AG04450 (cell line): Measurements from ENCODE around the gene WDR20. TPM values are rescaled to one million over a fixed set of nuclear protein-coding genes. Genes with fewer than 3 reads are reported as not detected.

ENCODE experiments used
- CTCF ChIA-PET: fragments of 300-600, 350-600 bp; formaldehyde crosslinking; extraction: SDS; loops from one replicate; lab custom pipeline; 2022; ENCODE audit warnings: antibody characterized with exemption, inconsistent platforms; lab: Charles Lee
- POLR2A ChIA-PET: fragments of 350-600 bp; formaldehyde crosslinking; extraction: SDS; loops from one replicate; lab custom pipeline; 2021; ENCODE audit warnings: antibody characterized with exemption, inconsistent platforms; lab: Yijun Ruan, JAX
- DNase-seq: peaks from one replicate; pipeline ENCODE4 v3.0.0-alpha.2; 2011; ENCODE audit warnings: low read depth, low spot score
- H3K27ac ChIP-seq: one replicate; pipeline ENCODE4 v1.5.1; 2012; ENCODE audit warnings: low read depth, low read length, control low read depth
- H3K27me3 ChIP-seq: one replicate; pipeline ENCODE4 v1.6.0; 2012; ENCODE audit warnings: low read length; ENCODE audit not compliant: control insufficient read depth, insufficient read depth
- H3K4me3 ChIP-seq: 2 replicates; pipeline ENCODE4 v1.5.1; 2011; ENCODE audit warnings: mild to moderate bottlenecking, low read depth, low read length, control low read depth
- H3K9me3 ChIP-seq: 2 replicates; pipeline ENCODE4 v1.5.1; 2012; ENCODE audit warnings: low read length; ENCODE audit not compliant: control insufficient read depth, insufficient read depth
- polyA plus RNA-seq: library from polyadenylated mRNA; depleted of rRNA; stranded (reverse); fragments of >200 nt; gene quantifications from 2 replicates; pipeline ENCODE4 v1.2.3, GENCODE V29; 2011
- TF ChIP-seq, protein P1 (sequence below): IDR thresholded peaks from 2 replicates; pipeline ENCODE4 v1.5.1; 2011; ENCODE audit warnings: low read depth, low read length, control low read depth, inconsistent platforms

The WDR20 gene
- polyA plus RNA-seq, 1 experiment, result 16.6 TPM

DNA sequence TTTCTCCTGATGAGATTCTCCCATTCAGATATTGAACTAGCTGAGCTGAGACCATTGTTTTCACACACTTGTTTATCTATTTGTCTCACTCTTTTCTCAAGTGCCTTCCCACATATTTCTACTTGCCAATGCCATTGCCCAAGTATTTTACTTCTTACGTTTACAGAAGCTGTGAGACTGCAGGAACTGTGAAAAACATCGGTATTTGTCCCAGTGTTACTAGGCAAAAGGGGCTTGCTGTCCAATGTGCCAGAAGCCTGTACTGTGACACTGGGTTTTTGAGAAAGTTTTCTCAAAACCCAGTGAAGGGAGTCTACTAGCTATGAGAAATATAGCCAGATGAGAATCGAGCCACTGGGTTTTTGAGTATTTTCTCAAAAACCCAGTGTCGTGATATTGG, 37.5 kb downstream of the WDR20 start:
- Histone ChIP-seq H3K27ac (no peak overlapping the region), H3K27me3 (no peaks in the 10 kb centered on the region), H3K9me3 (no peaks in the 10 kb centered on the region), H3K4me3 (no peak overlapping the region)
- ChIA-PET POLR2A (no interaction called here), CTCF (interaction anchor here (1.0 kb wide), 1 partner anchor 137 kb away, joined by 3 read pairs; no protein-coding TSS in a partner anchor)
- TF ChIP-seq, protein P1, sequence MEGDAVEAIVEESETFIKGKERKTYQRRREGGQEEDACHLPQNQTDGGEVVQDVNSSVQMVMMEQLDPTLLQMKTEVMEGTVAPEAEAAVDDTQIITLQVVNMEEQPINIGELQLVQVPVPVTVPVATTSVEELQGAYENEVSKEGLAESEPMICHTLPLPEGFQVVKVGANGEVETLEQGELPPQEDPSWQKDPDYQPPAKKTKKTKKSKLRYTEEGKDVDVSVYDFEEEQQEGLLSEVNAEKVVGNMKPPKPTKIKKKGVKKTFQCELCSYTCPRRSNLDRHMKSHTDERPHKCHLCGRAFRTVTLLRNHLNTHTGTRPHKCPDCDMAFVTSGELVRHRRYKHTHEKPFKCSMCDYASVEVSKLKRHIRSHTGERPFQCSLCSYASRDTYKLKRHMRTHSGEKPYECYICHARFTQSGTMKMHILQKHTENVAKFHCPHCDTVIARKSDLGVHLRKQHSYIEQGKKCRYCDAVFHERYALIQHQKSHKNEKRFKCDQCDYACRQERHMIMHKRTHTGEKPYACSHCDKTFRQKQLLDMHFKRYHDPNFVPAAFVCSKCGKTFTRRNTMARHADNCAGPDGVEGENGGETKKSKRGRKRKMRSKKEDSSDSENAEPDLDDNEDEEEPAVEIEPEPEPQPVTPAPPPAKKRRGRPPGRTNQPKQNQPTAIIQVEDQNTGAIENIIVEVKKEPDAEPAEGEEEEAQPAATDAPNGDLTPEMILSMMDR, result no peak
- DNase-seq, result no peak

DNA sequence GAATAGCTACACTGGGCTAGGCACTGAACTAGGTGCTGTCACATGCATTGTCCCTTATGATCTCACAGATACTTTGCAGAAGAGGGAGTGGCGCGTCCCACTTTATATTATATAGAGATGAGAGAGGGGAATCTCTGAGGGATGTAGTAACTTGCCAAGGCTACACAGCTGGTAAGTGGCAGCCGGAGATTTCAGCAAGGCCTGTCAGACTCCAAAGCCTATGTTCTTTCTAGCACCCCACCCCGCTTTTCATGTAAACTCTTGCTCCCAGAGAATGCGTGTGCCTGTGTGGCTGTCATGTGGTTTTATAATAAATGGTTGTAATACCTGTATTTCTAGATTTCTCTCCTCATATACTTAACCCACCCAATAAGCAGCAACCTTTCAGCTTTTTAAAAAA, 39.1 kb downstream of the WDR20 start:
- Histone ChIP-seq H3K4me3 (no peak overlapping the region), H3K27ac (no peak overlapping the region), H3K9me3 (no peaks in the 10 kb centered on the region), H3K27me3 (no peaks in the 10 kb centered on the region)
- CTCF ChIA-PET, result interaction anchor here (0.6 kb wide), 1 partner anchor 138 kb away, joined by 3 read pairs; no protein-coding TSS in a partner anchor
- POLR2A ChIA-PET, result no interaction called here
- no peak for DNase-seq
- TF ChIP-seq, protein P1, result no peak

DNA sequence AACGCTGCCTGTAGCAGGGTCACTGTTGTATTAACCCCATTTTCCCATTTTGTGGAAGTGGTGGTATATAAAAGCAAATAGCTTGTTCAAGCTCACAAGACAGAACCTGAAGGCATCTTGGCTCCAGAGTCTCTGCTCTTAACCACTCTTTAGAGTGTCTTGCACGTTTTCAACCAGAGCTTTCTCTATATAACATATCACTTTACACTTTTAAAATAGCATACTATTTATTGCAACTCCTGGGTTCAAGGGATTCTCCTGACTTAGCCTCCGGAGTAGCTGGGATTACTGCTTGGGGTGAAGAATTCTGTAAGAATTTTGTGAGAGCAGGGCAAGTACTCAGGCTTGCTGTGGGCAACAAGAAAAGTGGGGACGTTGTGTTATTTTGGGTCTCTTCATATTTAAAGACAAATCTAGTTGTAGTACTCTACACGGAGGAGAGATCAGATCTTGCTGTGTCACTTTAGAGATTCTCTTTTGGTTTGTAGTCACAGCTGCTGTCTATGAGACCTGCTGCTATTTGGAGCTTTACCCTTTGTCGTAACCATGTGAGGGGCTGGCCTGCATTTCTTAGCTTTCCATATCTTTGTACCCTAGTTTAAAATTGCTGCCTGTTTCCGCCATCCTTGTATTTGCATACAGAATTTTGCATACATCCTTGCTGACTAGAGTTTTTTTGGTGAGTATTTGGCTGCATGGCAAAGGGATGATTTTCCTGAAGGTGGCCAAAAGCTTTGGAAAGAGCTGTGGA, 40.7 kb downstream of the WDR20 start:
- no peaks in the 10 kb centered on the region for H3K9me3 ChIP-seq
- H3K27me3 ChIP-seq, result no peaks in the 10 kb centered on the region
- ChIA-PET CTCF (interaction anchor here (1.1 kb wide), 1 partner anchor 134 kb away, joined by 4 read pairs; no protein-coding TSS in a partner anchor), POLR2A (no interaction called here)
- DNase-seq, result no peak
- no peak overlapping the region for H3K4me3 ChIP-seq
- no peak overlapping the region for H3K27ac ChIP-seq
- TF ChIP-seq, protein P1, result no peak

DNA sequence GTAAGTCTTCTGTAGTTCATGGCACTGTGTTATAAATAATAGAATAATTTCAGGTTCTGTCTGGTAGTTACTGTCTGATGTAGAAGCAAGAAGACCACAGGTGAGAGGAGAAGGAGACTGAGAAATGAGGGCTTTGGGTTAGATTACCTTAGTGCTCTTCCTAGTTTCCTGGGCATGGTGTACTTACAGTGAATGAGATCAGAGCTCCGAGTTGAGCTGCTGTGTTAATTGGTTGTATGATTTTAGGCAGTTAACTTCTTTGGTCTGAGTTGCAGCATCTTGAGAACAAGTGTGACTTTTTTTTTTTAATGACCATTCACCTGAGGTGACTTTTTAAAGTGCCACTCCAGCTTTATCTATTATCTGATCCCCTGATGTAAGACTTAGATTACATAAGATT, 41.5 kb downstream of the WDR20 start:
- POLR2A ChIA-PET, result no interaction called here
- H3K9me3 ChIP-seq, result no peaks in the 10 kb centered on the region
- H3K27ac ChIP-seq, result no peak overlapping the region
- no peak overlapping the region for H3K4me3 ChIP-seq
- no peak for DNase-seq
- TF ChIP-seq, protein P1, result no peak
- CTCF ChIA-PET, result interaction anchor here (0.8 kb wide), 1 partner anchor 134 kb away, joined by 3 read pairs; no protein-coding TSS in a partner anchor
- no peaks in the 10 kb centered on the region for H3K27me3 ChIP-seq

DNA sequence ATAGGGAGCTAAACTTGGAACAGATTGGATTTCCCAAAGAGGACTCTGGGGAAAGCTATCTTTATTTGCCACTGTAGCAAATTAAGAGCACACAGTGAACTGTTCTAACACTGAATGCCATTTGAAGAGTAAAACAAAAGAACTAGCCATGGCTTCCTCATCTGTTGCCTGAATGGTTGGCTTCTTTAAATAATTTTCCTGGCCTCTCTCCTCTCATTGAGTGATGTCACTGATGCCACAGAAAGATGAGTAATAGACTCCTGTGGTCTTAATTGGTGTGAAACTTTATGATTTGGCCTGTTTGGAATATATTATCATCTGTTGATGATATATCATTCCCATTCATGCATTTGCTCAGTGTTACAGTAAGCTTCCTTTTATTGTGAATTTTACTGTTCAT, 42.5 kb downstream of the WDR20 start:
- no peak for DNase-seq
- H3K9me3 ChIP-seq, result no peaks in the 10 kb centered on the region
- no peak overlapping the region for H3K4me3 ChIP-seq
- CTCF ChIA-PET, result no interaction called here
- POLR2A ChIA-PET, result no interaction called here
- H3K27ac ChIP-seq, result no peak overlapping the region
- TF ChIP-seq, protein P1, result no peak
- no peaks in the 10 kb centered on the region for H3K27me3 ChIP-seq
